Thymus (tissue), 11 donors: ENCODE measurements around the gene PLCL1. TPM values are rescaled to one million over a fixed set of nuclear protein-coding genes. Genes with fewer than 3 reads are reported as not detected.

Source experiments
- DNase-seq, 9 donors: peaks; one replicate each; pipeline ENCODE4 v3.0.0-alpha.2; 2013; ENCODE audit warnings: low spot score in 9 of 9, low read depth in 6 of 9, missing footprints in 1 of 9
- H3K27ac ChIP-seq, 2 donors: one replicate each; pipeline ENCODE4 v1.5.1; 2013; ENCODE audit warnings: control low read depth in 1 of 2, low read depth in 1 of 2, low read length in 1 of 2, mild to moderate bottlenecking in 1 of 2, moderate library complexity in 1 of 2
- H3K27me3 ChIP-seq, 2 donors: one replicate each; pipeline ENCODE4 v1.5.1; 2013; ENCODE audit warnings: low read length in 1 of 2; ENCODE audit not compliant: control insufficient read depth in 2 of 2, insufficient read depth in 1 of 2
- H3K36me3 ChIP-seq, 2 donors: one replicate each; pipeline ENCODE4 v1.5.1; 2013; ENCODE audit warnings: low read length in 1 of 2, mild to moderate bottlenecking in 1 of 2, moderate library complexity in 1 of 2; ENCODE audit not compliant: control insufficient read depth in 2 of 2, insufficient read depth in 2 of 2
- H3K4me1 ChIP-seq, 2 donors: one replicate each; pipeline ENCODE4 v1.5.1; 2013; ENCODE audit warnings: low read length in 2 of 2; ENCODE audit not compliant: control insufficient read depth in 2 of 2, insufficient read depth in 2 of 2
- H3K4me3 ChIP-seq, 2 donors: one replicate each; pipeline ENCODE4 v1.5.1; 2013; ENCODE audit warnings: low read length in 2 of 2, control low read depth in 1 of 2, mild to moderate bottlenecking in 1 of 2
- H3K9me3 ChIP-seq, 2 donors: one replicate each; pipeline ENCODE4 v1.5.1; 2013; ENCODE audit warnings: low read length in 1 of 2, mild to moderate bottlenecking in 1 of 2; ENCODE audit not compliant: control insufficient read depth in 2 of 2, insufficient read depth in 1 of 2
- WGBS: extraction: QIAGEN DNeasy Blood & Tissue Kit; methylation state at CpG from one replicate; pipeline ENCODE4 v1.1.7; 2013; 5-methylcytosine and 5-hydroxymethylcytosine counted together
- polyA plus RNA-seq: library from polyadenylated mRNA; stranded (reverse); fragments of 200-250 nt; gene quantifications from one replicate; pipeline ENCODE4 v1.2.3, GENCODE V29; 2013
- total RNA-seq: library from RNA; stranded (reverse); fragments of 120-200 nt; gene quantifications from one replicate; pipeline ENCODE4 v1.2.4, GENCODE V29; 2013
- donor health status: healthy.

PLCL1 gene
- total and polyA plus RNA-seq, 2 donors: 7.8 to 16.5 TPM

GRCh38 chr2:197938555-197938954, 134.2 kb downstream of the PLCL1 start:
- Histone ChIP-seq H3K27me3 (no peaks in the 10 kb centered on the region), H3K9me3 (no peaks in the 10 kb centered on the region), H3K4me1 (peaks cover 0 to 2% of the 10 kb centered on the region in 2 donors), H3K4me3 (no peak overlapping the region), H3K36me3 (no peaks in the 10 kb centered on the region), H3K27ac (no peak overlapping the region)
- DNase-seq: no peak
- WGBS: 97% methylated on average over 1 of the region's 1 CpG

GRCh38 chr2:197939787-197940186, 135.4 kb downstream of the PLCL1 start:
- Histone ChIP-seq H3K36me3 (no peaks in the 10 kb centered on the region), H3K27ac (no peak overlapping the region), H3K4me1 (peaks cover 2 to 6% of the 10 kb centered on the region in 2 donors), H3K4me3 (no peak overlapping the region), H3K27me3 (no peaks in the 10 kb centered on the region), H3K9me3 (no peaks in the 10 kb centered on the region)
- WGBS: 93% methylated on average over 3 of the region's 3 CpGs
- DNase-seq: no peak

DNA sequence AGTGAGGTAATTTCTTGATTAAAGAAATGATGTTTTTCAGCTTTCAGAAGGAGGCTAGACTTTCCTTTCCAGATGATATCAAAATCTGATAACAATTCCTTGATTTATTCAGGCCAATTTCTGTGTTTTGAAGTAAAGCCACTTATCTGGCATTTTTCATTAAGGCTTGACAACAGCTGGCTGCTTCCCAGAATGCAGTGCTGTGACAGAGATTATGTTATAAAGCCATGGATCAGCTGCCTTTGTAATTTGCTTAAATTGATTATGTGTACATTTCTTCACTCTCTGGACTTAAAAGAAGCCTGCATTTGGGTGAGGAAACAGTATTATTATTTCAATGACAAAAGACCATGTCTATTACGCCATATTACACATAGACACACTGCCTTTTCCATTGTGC, 136.0 kb downstream of the PLCL1 start:
- no peaks in the 10 kb centered on the region for H3K36me3 ChIP-seq
- DNase-seq: no peak
- no peak overlapping the region for H3K27ac ChIP-seq
- H3K9me3 ChIP-seq: no peaks in the 10 kb centered on the region
- H3K27me3 ChIP-seq: no peaks in the 10 kb centered on the region
- H3K4me1 ChIP-seq: peaks cover 0 to 6% of the 10 kb centered on the region in 2 donors
- H3K4me3 ChIP-seq: no peak overlapping the region
- WGBS: 97% methylated on average over 1 of the region's 1 CpG

GRCh38 chr2:197941715-197942114, 137.3 kb downstream of the PLCL1 start:
- Histone ChIP-seq H3K36me3 (no peaks in the 10 kb centered on the region), H3K9me3 (no peaks in the 10 kb centered on the region), H3K4me1 (peaks cover 2 to 8% of the 10 kb centered on the region in 2 donors), H3K4me3 (no peak overlapping the region), H3K27me3 (no peaks in the 10 kb centered on the region), H3K27ac (no peak overlapping the region)
- 83% methylated on average over 1 of the region's 1 CpG for WGBS
- DNase-seq: no peak

DNA sequence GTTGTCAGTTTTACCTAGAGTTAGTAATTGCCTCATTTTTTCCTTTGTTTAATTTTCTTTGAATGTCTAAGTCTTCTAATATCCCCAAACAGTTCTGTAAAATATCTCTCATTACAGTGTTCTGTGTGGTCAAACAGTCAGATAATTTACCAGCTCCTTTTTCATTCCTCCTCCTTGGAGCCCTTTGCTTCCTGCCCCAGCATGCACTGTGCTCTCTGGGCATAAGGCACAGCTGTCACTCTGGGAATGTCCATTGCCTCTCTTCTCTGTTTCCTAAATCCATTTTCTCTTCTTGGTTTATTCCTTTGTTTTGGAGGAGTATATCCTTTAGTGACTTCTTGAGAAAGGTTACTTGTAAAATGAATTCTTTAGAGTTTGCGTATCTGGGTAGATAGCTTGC, 139.3 kb downstream of the PLCL1 start:
- 99% methylated on average over 1 of the region's 1 CpG for WGBS
- Histone ChIP-seq H3K9me3 (no peaks in the 10 kb centered on the region), H3K36me3 (no peaks in the 10 kb centered on the region), H3K27ac (no peak overlapping the region), H3K4me1 (peaks cover 2 to 14% of the 10 kb centered on the region in 2 donors), H3K4me3 (no peak overlapping the region), H3K27me3 (no peaks in the 10 kb centered on the region)
- no peak for DNase-seq

DNA sequence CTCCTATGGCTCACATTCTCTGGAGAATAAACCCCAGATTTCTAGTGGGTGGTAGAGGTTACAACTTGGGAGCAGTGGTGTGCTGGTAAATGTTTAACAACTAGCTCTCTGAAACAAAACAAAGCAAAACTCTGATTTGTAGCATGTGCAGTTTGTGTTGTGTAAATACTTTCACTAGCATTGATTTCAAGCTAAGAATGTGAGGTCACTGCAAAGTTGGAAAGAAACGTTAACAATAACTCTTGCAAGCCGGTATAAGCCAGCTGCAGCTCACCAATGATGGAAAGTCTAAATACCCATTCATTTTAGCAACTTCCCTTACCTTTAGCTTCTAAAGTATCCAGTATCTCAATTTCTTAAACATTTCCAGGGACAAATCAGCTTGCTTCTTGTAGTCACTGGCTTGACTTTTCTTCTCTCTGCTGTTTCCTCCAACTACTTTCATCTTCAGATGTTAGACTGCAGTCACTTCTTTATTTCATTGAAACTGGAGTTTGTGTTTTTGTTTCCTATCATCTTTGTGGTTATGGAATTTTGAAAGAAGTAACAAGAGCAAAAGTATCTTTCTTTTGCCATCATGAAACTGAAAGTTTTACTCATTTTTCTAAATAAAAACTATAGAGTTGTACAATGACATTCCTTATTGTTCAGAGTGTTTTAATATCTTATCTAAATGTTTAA, 140.2 kb downstream of the PLCL1 start:
- DNase-seq: no peak

GRCh38 chr2:197946562-197946961, 142.2 kb downstream of the PLCL1 start:
- no peaks in the 10 kb centered on the region for H3K36me3 ChIP-seq
- H3K4me3 ChIP-seq: no peak overlapping the region
- H3K9me3 ChIP-seq: no peaks in the 10 kb centered on the region
- DNase-seq: no peak
- H3K27ac ChIP-seq: no peak overlapping the region
- WGBS: 96% methylated on average over 2 of the region's 2 CpGs
- peaks cover 2 to 14% of the 10 kb centered on the region in 2 donors for H3K4me1 ChIP-seq
- H3K27me3 ChIP-seq: no peaks in the 10 kb centered on the region

More for the DNA sequence above, 140.2 kb downstream of the PLCL1 start:
- Histone ChIP-seq H3K9me3 (no peaks in the 10 kb centered on the region), H3K27me3 (no peaks in the 10 kb centered on the region), H3K4me1 (peaks cover 2 to 14% of the 10 kb centered on the region in 2 donors), H3K27ac (peak overlapping the region in 1 of 2 donors; percentile 18), H3K36me3 (no peaks in the 10 kb centered on the region), H3K4me3 (no peak overlapping the region)
- WGBS: 64% methylated on average over 2 of the region's 2 CpGs

GRCh38 chr2:197947219-197947757, 142.9 kb downstream of the PLCL1 start:
- Histone ChIP-seq H3K27me3 (no peaks in the 10 kb centered on the region), H3K36me3 (peaks cover 0 to 2% of the 10 kb centered on the region in 2 donors), H3K4me1 (peaks cover 2 to 14% of the 10 kb centered on the region in 2 donors), H3K9me3 (no peaks in the 10 kb centered on the region), H3K27ac (no peak overlapping the region), H3K4me3 (no peak overlapping the region)
- 94% methylated on average over 3 of the region's 3 CpGs for WGBS
- DNase-seq: peak in 1 of 9 donors; percentile 37

- Histone ChIP-seq H3K4me3 (no peak overlapping the region), H3K36me3 (peaks cover 0 to 2% of the 10 kb centered on the region in 2 donors), H3K4me1 (peaks cover 8 to 12% of the 10 kb centered on the region in 2 donors), H3K27me3 (no peaks in the 10 kb centered on the region), H3K9me3 (no peaks in the 10 kb centered on the region), H3K27ac (no peak overlapping the region)
- no peak for DNase-seq
These were observed 144.8 kb downstream of the PLCL1 start for GRCh38 chr2:197949224-197949623.
